HL-60 (cell line): ENCODE results near the gene SLC16A9.

Source experiments
- DNase-seq, 2 experiments: peaks; one replicate each; pipeline ENCODE4 v3.0.0-alpha.2; 2010 to 2020; ENCODE audit warnings: low read depth in 1 of 2, low spot score in 1 of 2
- H3K27ac ChIP-seq: fragments of 250-450 bp; sonication (Bioruptor Pico); replicated peaks from 2 replicates; pipeline ENCODE4 v1.5.1; 2020; ENCODE audit warnings: mild to moderate bottlenecking, moderate library complexity
- H3K27me3 ChIP-seq: fragments of 250-450 bp; sonication (Bioruptor Pico); 2 replicates; pipeline ENCODE4 v1.5.1; 2021; ENCODE audit warnings: mild to moderate bottlenecking, moderate library complexity; ENCODE audit not compliant: insufficient read depth, poor library complexity, severe bottlenecking
- H3K4me3 ChIP-seq: replicated peaks from 2 replicates; pipeline ENCODE4 v1.5.1; 2011; ENCODE audit warnings: mild to moderate bottlenecking, control low read depth, low read length; ENCODE audit not compliant: insufficient read depth
- CTCF ChIP-seq: IDR thresholded peaks from one replicate; pipeline ENCODE4 v1.5.1; 2011; ENCODE audit warnings: low read length, control low read depth, inconsistent platforms; ENCODE audit not compliant: insufficient read depth
- GABPA ChIP-seq: IDR thresholded peaks from 2 replicates; pipeline ENCODE4 v1.6.1; 2012; ENCODE audit warnings: low read depth
- POLR2AphosphoS5 ChIP-seq: IDR thresholded peaks from 2 replicates; pipeline ENCODE4 v1.6.1; 2012; ENCODE audit warnings: low read depth
- REST ChIP-seq: IDR thresholded peaks from 2 replicates; pipeline ENCODE4 v1.6.1; 2012; ENCODE audit warnings: low read depth; ENCODE audit not compliant: insufficient replicate concordance
- SPI1 ChIP-seq: IDR thresholded peaks from 2 replicates; pipeline ENCODE4 v1.6.1; 2012; ENCODE audit warnings: low read depth, mild to moderate bottlenecking, borderline replicate concordance

SLC16A9 gene

GRCh38 chr10:59677253-59677831 is 32.3 kb downstream of the SLC16A9 start:
- no peak overlapping the region for H3K4me3 ChIP-seq
- TF ChIP-seq REST, result no peak
- no peak for TF ChIP-seq CTCF
- no peak for TF ChIP-seq GABPA
- no peak for TF ChIP-seq POLR2AphosphoS5
- no peak for TF ChIP-seq SPI1
- no peak overlapping the region for H3K27ac ChIP-seq
- H3K27me3 ChIP-seq, result no peaks in the 10 kb centered on the region
- no peak for DNase-seq

GRCh38 chr10:59675812-59676211 is 33.8 kb downstream of the SLC16A9 start:
- no peak overlapping the region for H3K27ac ChIP-seq
- no peaks in the 10 kb centered on the region for H3K27me3 ChIP-seq
- DNase-seq, result no peak
- H3K4me3 ChIP-seq, result no peak overlapping the region
- TF ChIP-seq POLR2AphosphoS5, result no peak
- no peak for TF ChIP-seq SPI1
- TF ChIP-seq REST, result no peak

GRCh38 chr10:59674215-59674836 is 35.3 kb downstream of the SLC16A9 start:
- no peak overlapping the region for H3K4me3 ChIP-seq
- no peaks in the 10 kb centered on the region for H3K27me3 ChIP-seq
- DNase-seq, result no peak
- H3K27ac ChIP-seq, result no peak overlapping the region
- TF ChIP-seq GABPA (no peak), CTCF (no peak), SPI1 (no peak), POLR2AphosphoS5 (no peak), REST (no peak)
